ENCODE results near the gene ITGB3BP.

GRCh38 chr1:63403386-63403785, 119.6 kb downstream of the ITGB3BP start:
- TF ChIP-seq POLR2AphosphoS5 (IDR thresholded peaks at IDR 0.05; ENCODE audit: low read depth, low read length) (no peak), CTCF (IDR thresholded peaks at IDR 0.05 in 2 of 3, conservative IDR thresholded peaks at IDR 0.05 in 1 of 3; ENCODE audit: borderline replicate concordance in 1 of 3, insufficient read depth in 1 of 3, low read depth in 2 of 3, low read length in 2 of 3) (no peak), TCF7L2 (IDR thresholded peaks at IDR 0.05; ENCODE audit: borderline replicate concordance, extremely low read depth, insufficient read depth, insufficient read length) (no peak), SP1 (IDR thresholded peaks at IDR 0.05; ENCODE audit: low read depth) (no peak), ZNF274 (IDR thresholded peaks at IDR 0.05; ENCODE audit: low read depth, low read length) (no peak)

Measured in HCT116 (cell line).